ENCODE data around the gene ENAM.

DNA sequence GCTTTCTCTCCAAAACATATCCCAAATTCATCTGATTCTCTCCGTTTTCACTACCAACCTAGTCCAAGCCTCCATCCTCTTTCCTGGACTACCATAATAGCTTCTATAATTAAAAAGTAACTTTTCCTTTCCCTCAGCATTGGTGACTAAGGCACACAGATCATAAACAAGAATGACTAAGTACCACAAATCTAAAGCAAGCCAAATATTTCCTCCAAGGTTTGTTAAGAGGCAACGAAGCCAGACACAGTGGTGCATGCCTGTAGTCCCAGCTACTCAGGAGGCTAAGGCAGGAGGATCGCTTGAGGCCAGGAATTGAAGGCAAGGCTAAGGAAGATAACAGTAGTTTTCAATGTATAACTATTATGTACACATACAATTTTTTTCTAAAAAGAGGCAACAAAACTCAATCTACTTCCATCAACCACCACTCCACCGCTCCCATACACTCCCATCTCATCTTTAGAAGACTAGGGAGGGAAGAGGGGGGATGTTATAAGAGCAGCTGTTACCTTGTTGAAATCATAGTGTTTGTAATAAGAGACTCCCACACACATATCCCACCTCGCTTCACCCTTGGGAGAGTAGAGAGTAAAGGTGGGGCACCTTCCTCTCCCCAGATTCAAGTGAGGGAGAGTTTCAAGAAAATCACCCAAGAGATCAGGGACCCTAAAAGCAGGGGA lies 41.9 kb downstream of the ENAM start:
- TF ChIP-seq, protein P1, sequence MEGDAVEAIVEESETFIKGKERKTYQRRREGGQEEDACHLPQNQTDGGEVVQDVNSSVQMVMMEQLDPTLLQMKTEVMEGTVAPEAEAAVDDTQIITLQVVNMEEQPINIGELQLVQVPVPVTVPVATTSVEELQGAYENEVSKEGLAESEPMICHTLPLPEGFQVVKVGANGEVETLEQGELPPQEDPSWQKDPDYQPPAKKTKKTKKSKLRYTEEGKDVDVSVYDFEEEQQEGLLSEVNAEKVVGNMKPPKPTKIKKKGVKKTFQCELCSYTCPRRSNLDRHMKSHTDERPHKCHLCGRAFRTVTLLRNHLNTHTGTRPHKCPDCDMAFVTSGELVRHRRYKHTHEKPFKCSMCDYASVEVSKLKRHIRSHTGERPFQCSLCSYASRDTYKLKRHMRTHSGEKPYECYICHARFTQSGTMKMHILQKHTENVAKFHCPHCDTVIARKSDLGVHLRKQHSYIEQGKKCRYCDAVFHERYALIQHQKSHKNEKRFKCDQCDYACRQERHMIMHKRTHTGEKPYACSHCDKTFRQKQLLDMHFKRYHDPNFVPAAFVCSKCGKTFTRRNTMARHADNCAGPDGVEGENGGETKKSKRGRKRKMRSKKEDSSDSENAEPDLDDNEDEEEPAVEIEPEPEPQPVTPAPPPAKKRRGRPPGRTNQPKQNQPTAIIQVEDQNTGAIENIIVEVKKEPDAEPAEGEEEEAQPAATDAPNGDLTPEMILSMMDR (IDR thresholded peaks at IDR 0.05; ENCODE audit: low read depth, low read length, poor library complexity, severe bottlenecking): no peak
- TF ChIP-seq EZH2phosphoT487 (IDR thresholded peaks at IDR 0.05; ENCODE audit: borderline replicate concordance, low read length): no peak

Measured in DOHH2 (cell line).